Measurements from ENCODE around the gene PCDHB10.
"Not testable (repeated sequence)": the region's sequence is repeated elsewhere in the genome, so short reads cannot be mapped to it uniquely, and the experiment has no call there.

DNA sequence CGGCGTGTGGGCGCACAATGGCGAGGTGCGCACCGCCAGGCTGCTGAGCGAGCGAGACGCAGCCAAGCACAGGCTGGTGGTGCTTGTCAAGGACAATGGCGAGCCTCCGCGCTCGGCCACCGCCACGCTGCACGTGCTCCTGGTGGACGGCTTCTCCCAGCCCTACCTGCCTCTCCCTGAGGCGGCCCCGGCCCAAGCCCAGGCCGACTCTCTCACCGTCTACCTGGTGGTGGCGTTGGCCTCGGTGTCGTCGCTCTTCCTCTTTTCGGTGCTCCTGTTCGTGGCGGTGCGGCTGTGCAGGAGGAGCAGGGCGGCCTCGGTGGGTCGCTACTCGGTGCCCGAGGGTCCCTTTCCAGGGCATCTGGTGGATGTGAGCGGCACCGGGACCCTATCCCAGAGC lies 40.1 kb upstream of the PCDHB10 start:
- TF ChIP-seq POLR2G (IDR thresholded peaks at IDR 0.05; ENCODE audit: low read depth, low read length); NFE2 (IDR thresholded peaks at IDR 0.05; ENCODE audit: low read depth); POLR2AphosphoS5 (IDR thresholded peaks at IDR 0.05; ENCODE audit: control insufficient read depth, insufficient read depth, low read depth, low read length); NR1H2 (CRISPR knock-in tag; IDR thresholded peaks at IDR 0.05); EZH2 (IDR thresholded peaks at IDR 0.05; ENCODE audit: borderline replicate concordance, low read depth, low read length); CEBPG (CRISPR knock-in tag; IDR thresholded peaks at IDR 0.05); CEBPG (tag; conservative IDR thresholded peaks at IDR 0.05 in 1 of 2, IDR thresholded peaks at IDR 0.05 in 1 of 2); RNF2 (IDR thresholded peaks at IDR 0.05); HDAC2 (IDR thresholded peaks at IDR 0.05); ARNT (IDR thresholded peaks at IDR 0.05); POLR2A (conservative IDR thresholded peaks at IDR 0.05); FOXJ2 (tag; IDR thresholded peaks at IDR 0.05): not testable (repeated sequence)
- TF ChIP-seq, protein P1, sequence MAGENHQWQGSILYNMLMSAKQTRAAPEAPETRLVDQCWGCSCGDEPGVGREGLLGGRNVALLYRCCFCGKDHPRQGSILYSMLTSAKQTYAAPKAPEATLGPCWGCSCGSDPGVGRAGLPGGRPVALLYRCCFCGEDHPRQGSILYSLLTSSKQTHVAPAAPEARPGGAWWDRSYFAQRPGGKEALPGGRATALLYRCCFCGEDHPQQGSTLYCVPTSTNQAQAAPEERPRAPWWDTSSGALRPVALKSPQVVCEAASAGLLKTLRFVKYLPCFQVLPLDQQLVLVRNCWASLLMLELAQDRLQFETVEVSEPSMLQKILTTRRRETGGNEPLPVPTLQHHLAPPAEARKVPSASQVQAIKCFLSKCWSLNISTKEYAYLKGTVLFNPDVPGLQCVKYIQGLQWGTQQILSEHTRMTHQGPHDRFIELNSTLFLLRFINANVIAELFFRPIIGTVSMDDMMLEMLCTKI (IDR thresholded peaks at IDR 0.05; ENCODE audit: partially characterized antibody): not testable (repeated sequence)
- TF ChIP-seq, protein P2, sequence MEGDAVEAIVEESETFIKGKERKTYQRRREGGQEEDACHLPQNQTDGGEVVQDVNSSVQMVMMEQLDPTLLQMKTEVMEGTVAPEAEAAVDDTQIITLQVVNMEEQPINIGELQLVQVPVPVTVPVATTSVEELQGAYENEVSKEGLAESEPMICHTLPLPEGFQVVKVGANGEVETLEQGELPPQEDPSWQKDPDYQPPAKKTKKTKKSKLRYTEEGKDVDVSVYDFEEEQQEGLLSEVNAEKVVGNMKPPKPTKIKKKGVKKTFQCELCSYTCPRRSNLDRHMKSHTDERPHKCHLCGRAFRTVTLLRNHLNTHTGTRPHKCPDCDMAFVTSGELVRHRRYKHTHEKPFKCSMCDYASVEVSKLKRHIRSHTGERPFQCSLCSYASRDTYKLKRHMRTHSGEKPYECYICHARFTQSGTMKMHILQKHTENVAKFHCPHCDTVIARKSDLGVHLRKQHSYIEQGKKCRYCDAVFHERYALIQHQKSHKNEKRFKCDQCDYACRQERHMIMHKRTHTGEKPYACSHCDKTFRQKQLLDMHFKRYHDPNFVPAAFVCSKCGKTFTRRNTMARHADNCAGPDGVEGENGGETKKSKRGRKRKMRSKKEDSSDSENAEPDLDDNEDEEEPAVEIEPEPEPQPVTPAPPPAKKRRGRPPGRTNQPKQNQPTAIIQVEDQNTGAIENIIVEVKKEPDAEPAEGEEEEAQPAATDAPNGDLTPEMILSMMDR (IDR thresholded peaks at IDR 0.05 in 2 of 3, conservative IDR thresholded peaks at IDR 0.05 in 1 of 3; ENCODE audit: insufficient read depth in 2 of 3, low read depth in 1 of 3, low read length in 3 of 3): not testable (repeated sequence)

Data from K562 (cell line).